A673 (cell line): Measurements from ENCODE around the gene MYO3A. TPM values are rescaled to one million over a fixed set of nuclear protein-coding genes. Genes with fewer than 3 reads are reported as not detected.
"Not testable (repeated sequence)": the region's sequence is repeated elsewhere in the genome, so short reads cannot be mapped to it uniquely, and the experiment has no call there.

Source experiments
- BruUV-seq: library from RNA; stranded (reverse); fragments of 400-500 nt; replicated peaks from 2 replicates; lab custom pipeline; 2021; lab: Mats Ljungman, UMichigan
- CTCF ChIA-PET: fragments of 300-600 bp; sonication (Branson Sonifier 250); formaldehyde crosslinking; loops from one replicate; lab custom pipeline; 2022; ENCODE audit warnings: antibody characterized with exemption; lab: Charles Lee
- POLR2A ChIA-PET: fragments of 300-600 bp; sonication (Branson Sonifier 250); formaldehyde crosslinking; loops from one replicate; lab custom pipeline; 2022; ENCODE audit warnings: antibody characterized with exemption; ENCODE audit not compliant: low non-redundant PET; lab: Charles Lee
- DNase-seq: peaks from one replicate; pipeline ENCODE4 v3.0.0-alpha.2; 2015; ENCODE audit warnings: low spot score
- H3K27ac ChIP-seq: fragments of 200-600 bp; sonication (generic); 2 replicates; pipeline ENCODE4 v1.5.1; 2016; ENCODE audit warnings: mixed run types, low read depth, mild to moderate bottlenecking, mixed read lengths, antibody characterized with exemption, low read length; ENCODE audit not compliant: poor library complexity, severe bottlenecking
- H3K27me3 ChIP-seq: fragments of 200-600 bp; sonication (generic); replicated peaks from 2 replicates; pipeline ENCODE4 v1.6.1; 2017; ENCODE audit warnings: mixed run types, low read depth, mild to moderate bottlenecking, mixed read lengths, antibody characterized with exemption, low read length; ENCODE audit not compliant: insufficient read depth, poor library complexity
- H3K36me3 ChIP-seq: fragments of 200-600 bp; sonication (generic); 2 replicates; pipeline ENCODE4 v1.6.1; 2016; ENCODE audit warnings: mixed run types, mild to moderate bottlenecking, mixed read lengths, antibody characterized with exemption, low read length; ENCODE audit not compliant: insufficient read depth, poor library complexity, severe bottlenecking
- H3K4me1 ChIP-seq: fragments of 200-600 bp; sonication (generic); 2 replicates; pipeline ENCODE4 v1.6.1; 2017; ENCODE audit warnings: mixed run types, mild to moderate bottlenecking, mixed read lengths, antibody characterized with exemption, low read length; ENCODE audit not compliant: insufficient read depth, poor library complexity, severe bottlenecking
- H3K4me3 ChIP-seq: fragments of 200-600 bp; sonication (generic); 2 replicates; pipeline ENCODE4 v1.5.1; 2016; ENCODE audit warnings: low read depth, mixed run types, mild to moderate bottlenecking, mixed read lengths, low read length; ENCODE audit not compliant: poor library complexity, severe bottlenecking
- H3K9me3 ChIP-seq: fragments of 200-600 bp; sonication (generic); 2 replicates; pipeline ENCODE4 v1.6.1; 2016; ENCODE audit warnings: mixed run types, low read depth, mild to moderate bottlenecking, mixed read lengths, antibody characterized with exemption, low read length; ENCODE audit not compliant: poor library complexity, severe bottlenecking
- EZH2 ChIP-seq: fragments of 200-600 bp; sonication (generic); IDR thresholded peaks from 2 replicates; pipeline ENCODE4 v1.6.1; 2017; ENCODE audit warnings: borderline replicate concordance, low read depth, mild to moderate bottlenecking, mixed read lengths, antibody characterized with exemption, low read length; ENCODE audit not compliant: poor library complexity, severe bottlenecking
- intact Hi-C: fragments of 100-400 bp; cut with micrococcal nuclease; formaldehyde crosslinking; loops from one replicate; pipeline ENCODE4 v1.10.0; 2022; ENCODE audit not compliant: unreplicated experiment
- total RNA-seq: library from RNA; stranded (reverse); gene quantifications from 2 replicates; pipeline ENCODE4 v1.2.3, GENCODE V29; 2021
- TF ChIP-seq, protein P1 (sequence below): fragments of 300-800, 200-600 bp; sonication (generic); conservative IDR thresholded peaks from 2 replicates; pipeline ENCODE4 v1.5.1; 2017; ENCODE audit warnings: low read depth, mild to moderate bottlenecking, antibody characterized with exemption, low read length, moderate library complexity, mixed read lengths

The MYO3A gene
- total RNA-seq, 1 experiment from 2014 or later, result 0.88 TPM

DNA sequence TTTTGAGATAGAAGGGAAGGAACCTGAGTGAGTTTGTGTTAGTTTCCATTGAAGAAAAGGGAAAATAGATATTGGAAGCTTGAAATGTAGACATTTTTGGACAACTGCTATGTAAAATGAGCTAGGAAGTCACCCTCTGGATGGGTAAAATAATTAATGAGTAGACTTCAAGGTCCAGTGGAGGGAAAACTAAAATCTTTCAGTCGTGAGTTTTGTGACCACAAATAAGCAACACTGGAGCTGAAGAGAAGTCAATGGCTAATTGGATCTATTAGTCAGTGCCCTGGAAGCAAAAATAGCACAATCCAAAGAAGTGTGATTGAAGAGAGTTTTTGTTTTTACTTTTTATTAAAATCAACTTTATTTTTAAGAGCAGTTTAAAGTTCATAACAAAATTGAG is 123.4 kb downstream of the MYO3A start:
- POLR2A ChIA-PET, result no interaction called here
- no peak for DNase-seq
- H3K4me1 ChIP-seq, result no peaks in the 10 kb centered on the region
- H3K27ac ChIP-seq, result no peak overlapping the region
- CTCF ChIA-PET, result no interaction called here
- TF ChIP-seq, protein P1, sequence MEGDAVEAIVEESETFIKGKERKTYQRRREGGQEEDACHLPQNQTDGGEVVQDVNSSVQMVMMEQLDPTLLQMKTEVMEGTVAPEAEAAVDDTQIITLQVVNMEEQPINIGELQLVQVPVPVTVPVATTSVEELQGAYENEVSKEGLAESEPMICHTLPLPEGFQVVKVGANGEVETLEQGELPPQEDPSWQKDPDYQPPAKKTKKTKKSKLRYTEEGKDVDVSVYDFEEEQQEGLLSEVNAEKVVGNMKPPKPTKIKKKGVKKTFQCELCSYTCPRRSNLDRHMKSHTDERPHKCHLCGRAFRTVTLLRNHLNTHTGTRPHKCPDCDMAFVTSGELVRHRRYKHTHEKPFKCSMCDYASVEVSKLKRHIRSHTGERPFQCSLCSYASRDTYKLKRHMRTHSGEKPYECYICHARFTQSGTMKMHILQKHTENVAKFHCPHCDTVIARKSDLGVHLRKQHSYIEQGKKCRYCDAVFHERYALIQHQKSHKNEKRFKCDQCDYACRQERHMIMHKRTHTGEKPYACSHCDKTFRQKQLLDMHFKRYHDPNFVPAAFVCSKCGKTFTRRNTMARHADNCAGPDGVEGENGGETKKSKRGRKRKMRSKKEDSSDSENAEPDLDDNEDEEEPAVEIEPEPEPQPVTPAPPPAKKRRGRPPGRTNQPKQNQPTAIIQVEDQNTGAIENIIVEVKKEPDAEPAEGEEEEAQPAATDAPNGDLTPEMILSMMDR, result no peak
- TF ChIP-seq EZH2, result no peak
- no peak overlapping the region for H3K4me3 ChIP-seq
- intact Hi-C loops, result no loop called here
- no peaks in the 10 kb centered on the region for H3K36me3 ChIP-seq
- no TSS peak for BruUV-seq
- H3K9me3 ChIP-seq, result no peaks in the 10 kb centered on the region
- H3K27me3 ChIP-seq, result peaks cover 4% of the 10 kb centered on the region

DNA sequence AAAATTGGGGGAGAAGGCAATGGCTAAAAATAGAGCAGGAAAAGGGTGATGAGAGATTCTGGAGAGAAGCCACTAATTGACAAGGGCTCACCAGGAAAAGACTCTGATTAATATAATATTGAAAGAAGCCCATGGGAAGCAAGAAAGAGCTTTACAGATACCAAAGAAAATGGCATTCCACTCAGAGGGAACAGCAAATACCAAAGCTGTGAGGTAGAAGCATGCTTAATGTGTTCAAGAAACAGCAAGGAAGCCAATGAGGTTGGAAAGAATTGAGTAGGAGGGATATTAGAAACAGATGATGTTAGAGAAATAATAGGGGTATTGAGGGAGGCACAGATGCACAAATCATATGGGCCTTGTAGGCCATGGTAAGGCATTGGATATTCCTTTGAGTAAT is 130.1 kb downstream of the MYO3A start:
- peaks cover 3% of the 10 kb centered on the region for H3K27me3 ChIP-seq
- ChIA-PET CTCF (no interaction called here), POLR2A (no interaction called here)
- intact Hi-C loops, result no loop called here
- DNase-seq, result no peak
- TF ChIP-seq EZH2, result no peak
- TF ChIP-seq, protein P1, result no peak
- H3K9me3 ChIP-seq, result no peaks in the 10 kb centered on the region
- no peaks in the 10 kb centered on the region for H3K4me1 ChIP-seq
- no peaks in the 10 kb centered on the region for H3K36me3 ChIP-seq
- BruUV-seq, result no TSS peak
- no peak overlapping the region for H3K27ac ChIP-seq
- no peak overlapping the region for H3K4me3 ChIP-seq

DNA sequence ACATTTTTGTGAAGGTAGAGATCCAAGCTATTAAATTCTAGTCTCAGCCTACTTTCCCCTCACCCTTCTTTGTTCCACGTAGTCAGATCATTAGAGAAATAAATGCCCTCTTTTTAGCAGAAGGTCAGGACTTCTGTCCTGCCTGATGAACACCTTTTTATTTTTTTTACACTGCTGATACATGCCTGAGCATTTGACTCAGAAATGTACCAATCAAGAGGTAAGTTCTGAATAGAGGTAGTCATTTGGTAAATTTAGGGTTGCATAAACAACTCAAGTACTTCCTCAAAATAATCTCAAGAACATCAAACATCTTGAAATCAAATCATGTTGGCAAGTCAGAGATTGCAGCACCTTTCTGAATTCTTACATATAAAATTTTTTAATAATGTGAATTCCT is 133.7 kb downstream of the MYO3A start:
- no peak overlapping the region for H3K4me3 ChIP-seq
- intact Hi-C loops, result no loop called here
- H3K27ac ChIP-seq, result no peak overlapping the region
- H3K27me3 ChIP-seq, result peaks cover 15% of the 10 kb centered on the region
- ChIA-PET POLR2A (no interaction called here), CTCF (no interaction called here)
- DNase-seq, result no peak
- TF ChIP-seq, protein P1, result no peak
- TF ChIP-seq EZH2, result no peak
- no peaks in the 10 kb centered on the region for H3K4me1 ChIP-seq
- H3K9me3 ChIP-seq, result no peaks in the 10 kb centered on the region
- BruUV-seq, result no TSS peak
- no peaks in the 10 kb centered on the region for H3K36me3 ChIP-seq

DNA sequence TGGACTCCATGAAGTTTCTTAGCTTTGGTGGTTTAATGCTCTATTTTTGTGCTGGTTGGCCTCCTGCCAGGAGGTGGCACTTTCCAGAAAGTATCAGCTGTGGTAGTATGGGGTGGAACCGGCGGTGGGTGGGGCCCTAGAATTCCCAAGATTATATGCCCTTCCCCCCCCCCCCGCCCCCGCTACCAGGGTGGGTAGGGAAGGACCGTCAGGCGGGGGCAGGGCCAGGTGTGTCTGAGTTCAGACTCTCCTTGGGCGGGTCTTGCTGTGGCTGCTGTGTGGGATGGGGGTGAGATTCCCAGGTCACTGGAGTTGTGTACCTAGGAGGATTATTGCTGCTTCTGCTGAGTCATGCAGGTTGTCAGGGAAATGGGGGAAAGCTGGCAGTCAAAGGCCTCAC is 146.9 kb downstream of the MYO3A start:
- BruUV-seq, H3K4me3 ChIP-seq, DNase-seq, H3K4me1 ChIP-seq, intact Hi-C loops, H3K36me3 ChIP-seq, H3K9me3 ChIP-seq, H3K27me3 ChIP-seq, CTCF ChIA-PET, H3K27ac ChIP-seq, POLR2A ChIA-PET: not testable (repeated sequence)
